GM12874 (cell line): ENCODE data around the gene SYCE3.

Experiments
- CTCF ChIP-seq: IDR thresholded peaks from 2 replicates; pipeline ENCODE4 v1.5.1; 2011; ENCODE audit warnings: low read depth, mild to moderate bottlenecking, control low read depth, low read length, moderate library complexity; ENCODE audit not compliant: insufficient read depth

The SYCE3 gene

GRCh38 chr22:50507421-50507990 is 55.2 kb downstream of the SYCE3 start, which contains the start of gene LMF2:
Gene LMF2 (minus strand): TSS chr22:50507702. CDS start chr22:50507675, 27 bp downstream.
- no peak for TF ChIP-seq CTCF

GRCh38 chr22:50506611-50507420 is 55.9 kb downstream of the SYCE3 start:
- no peak for TF ChIP-seq CTCF

- no peak for TF ChIP-seq CTCF
Measured at GRCh38 chr22:50505776-50506610, 56.7 kb downstream of the SYCE3 start.

- no peak for TF ChIP-seq CTCF
Measured at GRCh38 chr22:50505276-50505775, 57.4 kb downstream of the SYCE3 start.

- no peak for TF ChIP-seq CTCF
Measured at GRCh38 chr22:50504369-50505211, 58.1 kb downstream of the SYCE3 start.

GRCh38 chr22:50503475-50504145 is 59.1 kb downstream of the SYCE3 start:
- no peak for TF ChIP-seq CTCF
